A673 (cell line): ENCODE data around the gene FLOT2.

ENCODE experiments used
- CTCF ChIP-seq: fragments of 300-800, 200-600 bp; sonication (generic); conservative IDR thresholded peaks from 2 replicates; pipeline ENCODE4 v1.5.1; 2017; ENCODE audit warnings: low read depth, mild to moderate bottlenecking, antibody characterized with exemption, low read length, moderate library complexity, mixed read lengths
- EZH2 ChIP-seq: fragments of 200-600 bp; sonication (generic); IDR thresholded peaks from 2 replicates; pipeline ENCODE4 v1.6.1; 2017; ENCODE audit warnings: borderline replicate concordance, low read depth, mild to moderate bottlenecking, mixed read lengths, antibody characterized with exemption, low read length; ENCODE audit not compliant: poor library complexity, severe bottlenecking

GRCh38 chr17:28908640-28909167 is 11.2 kb upstream of the FLOT2 start:
- TF ChIP-seq CTCF = no peak
- no peak for TF ChIP-seq EZH2
